Measurements from ENCODE around the gene UEVLD.

Gene UEVLD

GRCh38 chr11:18495271-18495670 lies 93.3 kb downstream of the UEVLD start:
- DNase-seq: no peak

GRCh38 chr11:18493310-18493709 lies 95.2 kb downstream of the UEVLD start:
- DNase-seq: no peak

- no peak for DNase-seq
Observed at GRCh38 chr11:18492888-18493287, 95.6 kb downstream of the UEVLD start.

GRCh38 chr11:18491924-18492323 lies 96.6 kb downstream of the UEVLD start:
- DNase-seq: no peak

GRCh38 chr11:18490736-18491485 lies 97.6 kb downstream of the UEVLD start:
- DNase-seq: no peak

GRCh38 chr11:18490319-18490718 lies 98.2 kb downstream of the UEVLD start:
- DNase-seq: no peak

- DNase-seq: no peak
Observed at GRCh38 chr11:18485913-18486528, 102.5 kb downstream of the UEVLD start.

Measured in NCI-H2081 (cell line).